ENCODE data around the gene XYLT2.

DNA sequence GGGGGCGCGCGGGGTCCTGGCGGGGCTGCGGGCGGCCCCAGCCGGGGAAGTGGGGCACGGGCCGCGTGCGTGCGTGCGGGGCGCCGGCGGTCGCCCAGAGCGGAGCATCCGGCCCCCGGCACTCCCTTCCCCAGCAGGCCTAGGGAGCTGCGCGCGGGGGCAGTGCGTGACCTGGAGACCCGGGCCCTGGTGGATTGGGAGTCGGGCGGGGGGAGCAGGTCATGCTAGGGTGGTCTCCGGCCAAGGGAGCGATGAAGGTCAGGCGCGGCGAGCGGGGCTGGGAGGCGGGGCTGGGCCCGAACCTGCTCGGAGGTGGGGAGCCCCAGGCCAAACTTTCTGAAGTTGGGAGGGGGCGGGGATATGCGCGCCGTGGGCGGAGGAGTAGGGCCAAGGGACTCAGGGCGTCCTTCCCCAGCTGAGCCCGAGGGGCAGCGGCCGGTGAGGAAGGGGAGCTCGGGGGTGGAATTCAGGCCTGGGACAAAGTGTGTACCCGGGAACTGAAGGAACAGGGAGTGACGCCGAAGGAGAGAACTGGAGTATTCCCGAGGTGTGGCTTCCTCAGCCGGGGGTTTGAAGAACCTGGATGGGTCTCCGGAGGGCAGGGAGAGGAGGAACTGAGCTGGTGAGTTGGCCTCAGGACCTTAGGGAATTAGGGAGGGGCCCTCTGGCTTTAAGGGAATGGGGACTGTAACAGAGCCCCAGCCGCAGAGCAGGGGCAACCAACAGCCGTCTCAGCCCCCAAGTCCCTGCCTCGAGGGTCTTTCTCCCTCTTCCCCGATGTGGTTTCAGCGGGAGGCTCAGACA lies 589 bp downstream of the XYLT2 start:
- TF ChIP-seq, protein P1, sequence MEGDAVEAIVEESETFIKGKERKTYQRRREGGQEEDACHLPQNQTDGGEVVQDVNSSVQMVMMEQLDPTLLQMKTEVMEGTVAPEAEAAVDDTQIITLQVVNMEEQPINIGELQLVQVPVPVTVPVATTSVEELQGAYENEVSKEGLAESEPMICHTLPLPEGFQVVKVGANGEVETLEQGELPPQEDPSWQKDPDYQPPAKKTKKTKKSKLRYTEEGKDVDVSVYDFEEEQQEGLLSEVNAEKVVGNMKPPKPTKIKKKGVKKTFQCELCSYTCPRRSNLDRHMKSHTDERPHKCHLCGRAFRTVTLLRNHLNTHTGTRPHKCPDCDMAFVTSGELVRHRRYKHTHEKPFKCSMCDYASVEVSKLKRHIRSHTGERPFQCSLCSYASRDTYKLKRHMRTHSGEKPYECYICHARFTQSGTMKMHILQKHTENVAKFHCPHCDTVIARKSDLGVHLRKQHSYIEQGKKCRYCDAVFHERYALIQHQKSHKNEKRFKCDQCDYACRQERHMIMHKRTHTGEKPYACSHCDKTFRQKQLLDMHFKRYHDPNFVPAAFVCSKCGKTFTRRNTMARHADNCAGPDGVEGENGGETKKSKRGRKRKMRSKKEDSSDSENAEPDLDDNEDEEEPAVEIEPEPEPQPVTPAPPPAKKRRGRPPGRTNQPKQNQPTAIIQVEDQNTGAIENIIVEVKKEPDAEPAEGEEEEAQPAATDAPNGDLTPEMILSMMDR (IDR thresholded peaks at IDR 0.05 in 8 of 11, conservative IDR thresholded peaks at IDR 0.05 in 3 of 11), result no peak
- TF ChIP-seq POLR2A (IDR thresholded peaks at IDR 0.05), result no peak

Data from spleen (tissue), 7 donors.